GM18499 (cell line): Measurements from ENCODE around the gene TAF4.

ENCODE experiments used
- ATAC-seq: cut with Tn5 transposase; IDR thresholded peaks from one replicate; pipeline ENCODE4 v1.9.1; 2021; ENCODE audit warnings: moderate number of reproducible peaks; ENCODE audit not compliant: insufficient read depth, unreplicated experiment

The TAF4 gene

DNA sequence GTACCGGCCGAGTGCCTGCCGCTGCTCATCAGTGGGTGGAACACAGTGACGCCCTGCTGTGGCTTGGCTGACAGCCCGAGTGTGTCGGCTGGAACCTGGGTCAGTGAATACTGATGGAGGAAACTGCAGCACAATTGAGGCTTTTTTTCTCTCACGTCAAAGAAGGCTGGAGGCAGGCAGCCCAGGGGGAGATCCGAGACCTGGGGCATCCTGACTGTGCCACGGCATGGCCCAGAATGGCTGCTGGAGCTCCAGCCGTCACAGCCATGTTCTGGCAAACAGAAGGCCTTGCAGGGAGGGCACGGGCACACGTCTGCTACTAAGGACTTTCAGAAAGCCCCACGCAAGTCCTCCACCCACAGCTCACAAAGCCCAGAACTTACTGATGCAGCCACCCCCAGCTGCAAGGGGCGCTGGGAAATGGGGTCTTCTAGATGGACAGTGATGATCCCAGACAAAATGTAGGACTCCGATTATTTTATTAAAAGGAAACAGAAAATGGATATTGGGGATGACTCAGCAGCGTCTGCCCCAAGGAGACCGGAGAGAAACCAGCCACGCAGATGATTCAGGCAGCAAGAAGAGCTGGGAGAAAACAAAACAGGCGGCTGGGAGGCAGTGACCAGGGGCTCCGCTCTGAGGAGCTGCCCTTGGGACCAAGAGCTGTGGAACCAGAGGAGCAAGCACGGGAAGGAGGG is 140.0 kb downstream of the TAF4 start:
- ATAC-seq: no peak

DNA sequence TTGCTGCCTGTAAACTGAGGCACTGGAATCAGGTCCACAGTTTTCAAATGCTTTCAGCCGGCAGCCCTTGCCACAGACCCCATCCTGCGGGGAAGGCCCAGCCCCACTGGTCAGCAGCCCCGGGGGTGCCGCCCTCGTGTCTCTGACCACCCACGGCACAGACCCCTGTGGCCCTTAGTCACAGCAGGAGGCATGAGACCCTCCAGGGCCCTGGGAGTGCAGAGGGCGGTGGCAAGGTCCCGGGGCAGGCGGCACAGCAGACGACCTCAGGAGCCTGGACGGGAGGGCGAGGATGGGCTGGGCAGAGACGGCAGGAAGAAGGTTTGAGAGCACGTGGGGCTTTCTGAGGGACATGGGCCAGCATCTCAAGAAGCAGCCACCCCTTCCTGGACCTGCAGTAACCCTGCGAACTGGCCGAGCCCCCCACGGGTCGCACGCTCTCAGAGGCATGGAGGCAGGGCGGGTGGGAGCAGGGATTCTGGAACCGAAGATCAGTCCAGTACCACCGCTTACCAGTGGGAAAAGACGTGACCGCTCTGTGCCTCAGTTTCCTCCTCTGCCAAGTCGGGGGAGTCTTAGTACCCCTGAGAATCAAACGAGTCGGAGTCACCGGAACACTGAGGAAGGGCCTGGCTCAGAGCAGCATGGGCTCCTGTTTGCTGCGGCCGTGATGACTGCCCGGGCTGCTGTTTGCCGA is 140.7 kb downstream of the TAF4 start:
- no peak for ATAC-seq
